Colonic mucosa (tissue), 4 donors: ENCODE measurements around the gene AP2A2. TPM values are rescaled to one million over a fixed set of nuclear protein-coding genes. Genes with fewer than 3 reads are reported as not detected.

Source experiments
- DNase-seq: peaks from one replicate; pipeline ENCODE4 v3.0.0-alpha.2; 2020
- H3K27ac ChIP-seq: fragments of 200-600 bp; one replicate; pipeline ENCODE4 v1.8.0; 2021
- H3K27me3 ChIP-seq: fragments of 200-600 bp; one replicate; pipeline ENCODE4 v1.8.0; 2021
- H3K36me3 ChIP-seq: fragments of 200-600 bp; one replicate; pipeline ENCODE4 v1.8.0; 2021
- H3K4me1 ChIP-seq: fragments of 200-600 bp; one replicate; pipeline ENCODE4 v1.8.0; 2021; ENCODE audit warnings: mild to moderate bottlenecking
- H3K4me3 ChIP-seq: fragments of 200-600 bp; one replicate; pipeline ENCODE4 v1.8.0; 2021
- H3K9ac ChIP-seq, 2 donors: one replicate each; pipeline ENCODE4 v1.7.0; 2013; ENCODE audit warnings: control low read depth in 2 of 2, low read depth in 2 of 2, low read length in 2 of 2
- H3K9me3 ChIP-seq: fragments of 200-600 bp; one replicate; pipeline ENCODE4 v1.8.0; 2021
- CTCF ChIP-seq: fragments of 200-600 bp; IDR thresholded peaks from one replicate; pipeline ENCODE4 v1.8.0; 2022; ENCODE audit warnings: antibody characterized with exemption, mild to moderate bottlenecking
- intact Hi-C: fragments of 100-400 bp; cut with DNase I; formaldehyde crosslinking; loops from one replicate; pipeline ENCODE4 v1.14.1; 2022
- total RNA-seq, 2 donors: library from RNA; stranded (reverse); fragmentation: NEBNext Ultra II Directional in 1 of 2; extraction: Animal tissue kit (Norgen Biotek cat#: 25700) in 1 of 2; gene quantifications; one replicate each; pipeline ENCODE4 v1.2.1, GENCODE V29; 2021
- donor health status: healthy.
- donor health status: DM: no; HTN: no; CAD: no.
- donor health status: DM: no; HTN: no; CAD: no.

The AP2A2 gene
- total RNA-seq, 2 donors from 2014 or later: 69.4 to 72.5 TPM

GRCh38 chr11:1000357-1001278 is 74.9 kb downstream of the AP2A2 start:
- H3K36me3 ChIP-seq: no peaks in the 10 kb centered on the region
- no peak for DNase-seq

GRCh38 chr11:1001617-1002405 is 76.1 kb downstream of the AP2A2 start:
- Histone ChIP-seq H3K9me3 (no peaks in the 10 kb centered on the region), H3K27me3 (no peaks in the 10 kb centered on the region), H3K27ac (no peak overlapping the region), H3K36me3 (no peaks in the 10 kb centered on the region), H3K9ac (no peak overlapping the region), H3K4me3 (no peak overlapping the region), H3K4me1 (no peaks in the 10 kb centered on the region)
- TF ChIP-seq CTCF: no peak
- intact Hi-C loops: no loop called here
- no peak for DNase-seq

More at GRCh38 chr11:1000357-1001278, 74.9 kb downstream of the AP2A2 start:
- H3K9me3 ChIP-seq: no peaks in the 10 kb centered on the region
- H3K27ac ChIP-seq: no peak overlapping the region
- no peak for TF ChIP-seq CTCF
- H3K9ac ChIP-seq: no peak overlapping the region
- H3K4me1 ChIP-seq: no peaks in the 10 kb centered on the region
- no peak overlapping the region for H3K4me3 ChIP-seq
- intact Hi-C loops: no loop called here
- H3K27me3 ChIP-seq: no peaks in the 10 kb centered on the region

- no peak overlapping the region for H3K27ac ChIP-seq
- H3K9me3 ChIP-seq: no peaks in the 10 kb centered on the region
- H3K4me1 ChIP-seq: no peaks in the 10 kb centered on the region
- no peak overlapping the region for H3K4me3 ChIP-seq
- no peak for TF ChIP-seq CTCF
- intact Hi-C loops: no loop called here
- no peaks in the 10 kb centered on the region for H3K27me3 ChIP-seq
- H3K36me3 ChIP-seq: peaks cover under 1% of the 10 kb centered on the region
- DNase-seq: no peak
- H3K9ac ChIP-seq: no peak overlapping the region
These were observed 76.8 kb downstream of the AP2A2 start for GRCh38 chr11:1002406-1002984.

GRCh38 chr11:1003159-1003558 is 77.5 kb downstream of the AP2A2 start:
- Histone ChIP-seq H3K27ac (no peak overlapping the region), H3K27me3 (no peaks in the 10 kb centered on the region), H3K36me3 (peaks cover 6% of the 10 kb centered on the region), H3K9ac (no peak overlapping the region), H3K4me1 (no peaks in the 10 kb centered on the region), H3K4me3 (no peak overlapping the region), H3K9me3 (no peaks in the 10 kb centered on the region)
- intact Hi-C loops: no loop called here
- no peak for DNase-seq
- TF ChIP-seq CTCF: no peak

- Histone ChIP-seq H3K27me3 (no peaks in the 10 kb centered on the region), H3K9me3 (no peaks in the 10 kb centered on the region), H3K36me3 (peaks cover 14% of the 10 kb centered on the region), H3K4me3 (no peak overlapping the region), H3K9ac (no peak overlapping the region), H3K27ac (no peak overlapping the region), H3K4me1 (no peaks in the 10 kb centered on the region)
- no peak for TF ChIP-seq CTCF
- intact Hi-C loops: no loop called here
- no peak for DNase-seq
These were observed 80.3 kb downstream of the AP2A2 start for GRCh38 chr11:1005928-1006327.
